Left cardiac atrium (tissue), 4 donors: ENCODE results near the gene DNM2. TPM values are rescaled to one million over a fixed set of nuclear protein-coding genes. Genes with fewer than 3 reads are reported as not detected.
"Not testable (repeated sequence)": the region's sequence is repeated elsewhere in the genome, so short reads cannot be mapped to it uniquely, and the experiment has no call there.

Experiments
- ATAC-seq, 2 donors: fragments of 200-7000 bp; cut with Tn5 transposase; one replicate each; pipeline ENCODE4 v1.9.1; 2020; ENCODE audit warnings: mild to moderate bottlenecking in 2 of 2, moderate library complexity in 2 of 2
- DNase-seq: peaks from one replicate; pipeline ENCODE4 v3.0.0-alpha.2; 2020
- intact Hi-C, 2 donors: fragments of 100-400 bp; cut with DNase I; formaldehyde crosslinking; loops; one replicate each; pipeline versions ENCODE4 v1.14.1 to v1.15.1; 2022 to 2023
- total RNA-seq, 2 donors: library from RNA; stranded (reverse); fragmentation: NEBNext Ultra II Directional; extraction: Animal tissue kit (Norgen Biotek cat#: 25700); gene quantifications; one replicate each; pipeline ENCODE4 v1.2.1, GENCODE V29; 2021
- donor health status: DM: no; HTN: yes; CAD: no.
- donor health status: DM: no; HTN: yes; CAD: no; lungs with severe emphysema.
- donor health status: DM: yes; HTN: yes; CAD: no.
- donor health status: Dilated cardiomyopathy.

Gene DNM2
- total RNA-seq, 2 donors from 2014 or later = 125 to 186 TPM

GRCh38 chr19:10839114-10840050 is 121.5 kb downstream of the DNM2 start:
- ATAC-seq = no peak
- intact Hi-C loops = no loop called here
- no peak for DNase-seq

DNA sequence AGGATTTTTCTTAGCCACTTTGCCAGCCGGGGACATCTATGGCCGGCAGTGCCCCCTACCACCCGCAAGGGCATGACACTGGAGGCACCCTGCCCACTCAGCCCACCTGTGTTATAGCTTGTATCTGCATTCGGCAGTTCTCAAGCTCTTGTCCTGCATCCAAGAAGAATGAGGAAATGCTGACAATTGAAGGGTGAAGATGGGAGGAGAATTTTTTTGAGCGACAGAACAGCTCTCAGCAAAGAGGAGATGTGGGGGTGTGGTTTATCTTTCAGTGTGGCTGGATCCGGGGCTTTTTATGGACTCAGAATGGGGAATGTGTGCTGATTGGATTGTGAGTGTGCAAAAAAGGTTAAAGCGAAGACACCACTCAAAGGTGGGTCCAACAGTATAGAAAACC is 124.9 kb downstream of the DNM2 start:
- DNase-seq (no peak), ATAC-seq (no peak)
- intact Hi-C loops = no loop called here

- no peak for DNase-seq
- ATAC-seq = no peak
- intact Hi-C loops = no loop called here
Measured at GRCh38 chr19:10846500-10847202, 128.8 kb downstream of the DNM2 start.

DNA sequence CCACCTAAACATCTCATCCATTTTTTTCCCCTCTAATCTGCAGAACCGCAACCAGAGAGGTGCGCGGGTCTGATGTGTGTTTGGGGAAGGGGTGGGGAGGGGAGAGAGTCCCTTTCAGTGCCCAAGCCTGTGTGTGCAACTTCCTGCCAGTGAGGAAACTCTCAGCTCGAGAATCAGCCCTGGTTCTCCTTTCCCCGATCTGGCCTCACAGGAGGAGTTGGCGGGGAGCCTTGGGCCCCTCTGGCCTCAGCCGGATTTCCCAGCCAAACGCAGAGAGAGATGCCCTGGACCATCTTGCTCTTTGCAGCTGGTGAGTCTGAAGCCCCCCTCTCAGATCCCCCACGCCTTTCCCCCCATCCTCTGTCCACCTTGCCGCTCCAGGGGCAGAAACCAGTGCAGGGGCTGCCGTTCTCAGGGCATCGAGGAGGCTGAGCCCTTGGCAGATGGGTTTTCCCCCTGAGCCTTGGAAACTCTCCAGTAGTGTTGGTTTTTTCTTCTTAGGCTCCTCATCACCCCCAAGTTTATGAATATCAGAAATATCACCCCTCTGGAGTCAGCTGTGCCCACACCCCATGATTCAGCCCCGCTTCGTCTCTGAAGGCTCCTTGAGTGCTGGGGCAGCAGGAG is 130.5 kb downstream of the DNM2 start, which contains the start of gene C19orf38:
Gene C19orf38 (plus strand): TSS at position 186 of the 627 bp plus-strand sequence. CDS start 94 bp downstream, at position 280.
- intact Hi-C loops = no loop called here
- ATAC-seq (peak in 1 of 2 donors; percentile 44), DNase-seq (no peak)

DNA sequence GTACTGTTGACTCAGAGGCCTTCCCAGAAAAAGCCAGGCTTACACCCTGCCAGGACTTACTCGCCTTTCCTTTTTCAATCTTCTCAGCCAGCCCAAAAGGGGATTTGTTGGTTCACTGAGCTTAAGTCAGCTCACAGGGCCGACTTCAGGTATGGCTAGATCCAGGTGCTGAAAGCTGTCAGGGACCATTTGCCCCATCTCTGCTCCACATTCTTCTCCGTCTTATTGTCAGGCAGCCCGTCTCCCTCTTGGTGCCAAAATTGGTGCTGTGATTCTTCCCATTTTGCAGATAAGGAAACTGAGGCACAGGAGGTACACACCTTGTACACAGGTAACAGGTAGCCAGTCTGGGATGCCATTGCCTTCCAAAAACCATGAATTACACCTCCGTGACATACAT is 132.8 kb downstream of the DNM2 start:
- DNase-seq (no peak), ATAC-seq (no peak)
- intact Hi-C loops = no loop called here

DNA sequence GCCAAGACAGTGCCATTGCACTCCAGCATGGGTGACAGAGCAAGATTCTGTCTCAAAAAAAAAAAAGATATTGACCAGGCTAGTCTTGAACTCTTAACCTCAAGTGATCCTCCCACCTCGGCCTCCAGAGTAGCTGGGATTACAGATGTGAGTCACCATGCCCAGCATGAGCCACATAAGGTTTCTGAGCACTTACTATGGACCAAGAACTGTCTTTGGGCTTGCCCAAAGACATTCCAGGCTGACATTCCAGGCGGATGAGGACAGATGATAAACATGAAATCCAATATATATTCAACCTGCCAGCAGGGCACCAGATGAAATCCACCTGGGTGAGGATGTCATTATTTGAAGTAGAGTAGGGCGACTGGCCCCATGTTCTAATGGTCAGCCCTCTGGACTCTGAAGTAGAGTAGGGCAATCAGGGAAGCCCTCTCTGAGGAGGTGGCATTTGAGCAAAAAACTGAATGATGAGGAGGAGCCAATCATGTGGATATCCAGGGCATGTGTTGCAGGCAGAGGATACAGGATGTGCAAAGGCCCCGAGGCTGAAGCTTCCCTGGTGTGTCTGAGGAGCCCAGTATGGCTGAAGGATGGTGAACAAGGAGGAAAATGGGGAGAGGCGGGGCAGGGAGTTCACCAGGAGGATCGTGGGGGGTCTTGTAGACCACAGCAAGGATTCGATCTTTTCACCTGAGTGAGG is 134.4 kb downstream of the DNM2 start:
- intact Hi-C loops = no loop called here
- no peak for DNase-seq
- no peak for ATAC-seq

- ATAC-seq (no peak), DNase-seq (no peak)
- intact Hi-C loops = no loop called here
Measured at GRCh38 chr19:10852941-10853340, 135.1 kb downstream of the DNM2 start.

- intact Hi-C loops = no loop called here
- ATAC-seq = no peak
Measured at GRCh38 chr19:10854350-10855089, 136.6 kb downstream of the DNM2 start.

GRCh38 chr19:10855879-10856522 is 138.1 kb downstream of the DNM2 start:
- intact Hi-C loops = no loop called here
- ATAC-seq (no peak), DNase-seq (no peak)

More at GRCh38 chr19:10854350-10855089, 136.6 kb downstream of the DNM2 start:
- no peak for DNase-seq

GRCh38 chr19:10856899-10857298 is 139.0 kb downstream of the DNM2 start:
- intact Hi-C loops, DNase-seq, ATAC-seq: not testable (repeated sequence)

- ATAC-seq = no peak
- intact Hi-C loops = no loop called here
- no peak for DNase-seq
Measured at GRCh38 chr19:10858204-10858828, 140.4 kb downstream of the DNM2 start.

GRCh38 chr19:10861103-10861651 is 143.3 kb downstream of the DNM2 start:
- DNase-seq = no peak
- intact Hi-C loops = loop anchor here in 1 of 2 donors (5.0 kb wide), 1 partner anchor 144 kb away; the partner anchor contains the start of gene DNM2
- ATAC-seq = no peak

- ATAC-seq (no peak), DNase-seq (no peak)
- intact Hi-C loops = loop anchor here in 1 of 2 donors (5.0 kb wide), 1 partner anchor 145 kb away; the partner anchor contains the start of gene DNM2
Measured at GRCh38 chr19:10862561-10863106, 144.8 kb downstream of the DNM2 start.

DNA sequence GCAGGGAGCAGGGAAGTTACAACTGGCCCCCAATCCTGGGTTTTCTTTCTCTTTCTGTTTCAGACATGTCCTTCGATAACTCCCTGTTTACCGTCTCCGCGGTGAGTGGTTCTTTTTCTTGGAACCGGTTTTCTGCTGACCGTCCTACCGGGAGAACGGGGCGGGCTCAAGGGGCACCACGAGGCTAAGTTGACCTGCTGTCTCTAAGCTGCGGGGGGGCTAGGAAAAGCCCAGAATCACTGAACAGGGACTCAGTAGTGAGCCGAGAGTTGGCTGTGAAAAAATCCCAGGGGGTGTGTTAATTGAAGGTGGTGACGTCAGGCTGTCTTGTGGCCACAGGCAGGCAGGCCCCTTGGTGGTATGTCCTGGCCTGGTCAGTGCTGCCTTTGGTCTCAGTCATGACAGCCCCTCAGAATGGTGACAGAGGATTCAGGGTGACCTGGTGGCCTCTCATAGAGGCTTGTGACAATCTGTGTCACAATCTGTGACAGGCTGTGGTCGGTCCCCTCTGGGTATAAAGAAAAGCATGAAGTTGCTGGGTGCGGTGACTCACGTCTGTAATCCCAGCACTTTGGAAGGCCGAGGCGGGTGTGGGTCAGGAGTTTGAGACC is 145.3 kb downstream of the DNM2 start:
- intact Hi-C loops = loop anchor here in 1 of 2 donors (5.0 kb wide), 1 partner anchor 146 kb away; the partner anchor contains the start of gene DNM2
- no peak for DNase-seq

DNA sequence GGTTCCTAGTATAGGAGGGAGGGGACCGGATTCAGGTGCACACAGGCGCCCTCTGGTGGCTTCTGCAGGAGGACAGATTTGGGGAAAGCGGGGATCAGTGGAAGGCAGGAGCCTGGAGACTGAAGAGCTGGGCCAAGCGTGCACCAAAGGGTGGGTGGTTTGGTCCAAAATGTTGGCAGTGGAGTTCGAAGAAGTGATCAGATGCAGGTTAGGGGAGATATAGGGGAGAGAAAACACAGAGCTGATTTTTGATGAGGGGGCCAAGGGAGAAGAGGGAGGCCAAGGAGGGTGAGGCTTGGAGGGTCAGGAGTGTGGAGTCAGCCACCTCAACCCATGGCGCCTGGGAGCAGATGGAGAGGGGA is 146.6 kb downstream of the DNM2 start:
- DNase-seq (peak; percentile 89), ATAC-seq (peak; percentile 83 to 87)
- intact Hi-C loops = loop anchor here in 1 of 2 donors (5.0 kb wide), 1 partner anchor 147 kb away; the partner anchor contains the start of gene DNM2

More for the DNA sequence above, 145.3 kb downstream of the DNM2 start:
- peak in 1 of 2 donors; percentile 19 for ATAC-seq

GRCh38 chr19:10866495-10866894 is 148.6 kb downstream of the DNM2 start:
- no peak for ATAC-seq
- intact Hi-C loops = loop anchor here in 1 of 2 donors (5.0 kb wide), 1 partner anchor 94 kb away; no protein-coding TSS in a partner anchor
- no peak for DNase-seq
